ENCODE results near the gene COL7A1.

DNA sequence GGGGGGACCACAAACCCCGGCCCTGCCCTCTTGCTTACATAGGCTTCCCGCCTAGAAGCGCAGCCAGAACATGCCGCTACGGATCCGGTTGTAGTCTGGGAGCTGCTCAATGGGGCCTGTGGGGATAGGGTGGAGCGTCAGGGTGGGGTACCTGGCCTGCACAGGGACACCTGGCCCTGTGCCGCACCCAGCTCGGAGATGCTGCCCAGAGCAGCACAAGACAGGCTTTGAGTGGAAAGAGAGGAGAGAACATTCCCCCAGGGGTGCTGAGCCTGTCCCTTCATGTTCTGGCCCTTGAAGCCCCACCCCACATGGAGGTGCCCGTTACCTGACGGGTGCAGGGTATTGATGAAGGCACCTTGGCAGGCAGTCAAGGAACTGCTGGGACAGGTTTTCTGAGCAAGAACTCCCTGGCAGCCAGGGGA, 4.0 kb upstream of the COL7A1 start:
- TF ChIP-seq, protein P1, sequence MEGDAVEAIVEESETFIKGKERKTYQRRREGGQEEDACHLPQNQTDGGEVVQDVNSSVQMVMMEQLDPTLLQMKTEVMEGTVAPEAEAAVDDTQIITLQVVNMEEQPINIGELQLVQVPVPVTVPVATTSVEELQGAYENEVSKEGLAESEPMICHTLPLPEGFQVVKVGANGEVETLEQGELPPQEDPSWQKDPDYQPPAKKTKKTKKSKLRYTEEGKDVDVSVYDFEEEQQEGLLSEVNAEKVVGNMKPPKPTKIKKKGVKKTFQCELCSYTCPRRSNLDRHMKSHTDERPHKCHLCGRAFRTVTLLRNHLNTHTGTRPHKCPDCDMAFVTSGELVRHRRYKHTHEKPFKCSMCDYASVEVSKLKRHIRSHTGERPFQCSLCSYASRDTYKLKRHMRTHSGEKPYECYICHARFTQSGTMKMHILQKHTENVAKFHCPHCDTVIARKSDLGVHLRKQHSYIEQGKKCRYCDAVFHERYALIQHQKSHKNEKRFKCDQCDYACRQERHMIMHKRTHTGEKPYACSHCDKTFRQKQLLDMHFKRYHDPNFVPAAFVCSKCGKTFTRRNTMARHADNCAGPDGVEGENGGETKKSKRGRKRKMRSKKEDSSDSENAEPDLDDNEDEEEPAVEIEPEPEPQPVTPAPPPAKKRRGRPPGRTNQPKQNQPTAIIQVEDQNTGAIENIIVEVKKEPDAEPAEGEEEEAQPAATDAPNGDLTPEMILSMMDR (IDR thresholded peaks at IDR 0.05; ENCODE audit: poor library complexity, severe bottlenecking), result no peak
- TF ChIP-seq EP300 (conservative IDR thresholded peaks at IDR 0.05; ENCODE audit: poor library complexity, severe bottlenecking) (no peak), TAF1 (IDR thresholded peaks at IDR 0.05; ENCODE audit: low read depth) (no peak), MXI1 (conservative IDR thresholded peaks at IDR 0.05; ENCODE audit: poor library complexity, severe bottlenecking) (no peak), POLR2AphosphoS5 (IDR thresholded peaks at IDR 0.05) (no peak), EZH2 (IDR thresholded peaks at IDR 0.05; ENCODE audit: borderline replicate concordance, insufficient read depth, low read length, poor library complexity, severe bottlenecking) (no peak)
- TF ChIP-seq, protein P2, sequence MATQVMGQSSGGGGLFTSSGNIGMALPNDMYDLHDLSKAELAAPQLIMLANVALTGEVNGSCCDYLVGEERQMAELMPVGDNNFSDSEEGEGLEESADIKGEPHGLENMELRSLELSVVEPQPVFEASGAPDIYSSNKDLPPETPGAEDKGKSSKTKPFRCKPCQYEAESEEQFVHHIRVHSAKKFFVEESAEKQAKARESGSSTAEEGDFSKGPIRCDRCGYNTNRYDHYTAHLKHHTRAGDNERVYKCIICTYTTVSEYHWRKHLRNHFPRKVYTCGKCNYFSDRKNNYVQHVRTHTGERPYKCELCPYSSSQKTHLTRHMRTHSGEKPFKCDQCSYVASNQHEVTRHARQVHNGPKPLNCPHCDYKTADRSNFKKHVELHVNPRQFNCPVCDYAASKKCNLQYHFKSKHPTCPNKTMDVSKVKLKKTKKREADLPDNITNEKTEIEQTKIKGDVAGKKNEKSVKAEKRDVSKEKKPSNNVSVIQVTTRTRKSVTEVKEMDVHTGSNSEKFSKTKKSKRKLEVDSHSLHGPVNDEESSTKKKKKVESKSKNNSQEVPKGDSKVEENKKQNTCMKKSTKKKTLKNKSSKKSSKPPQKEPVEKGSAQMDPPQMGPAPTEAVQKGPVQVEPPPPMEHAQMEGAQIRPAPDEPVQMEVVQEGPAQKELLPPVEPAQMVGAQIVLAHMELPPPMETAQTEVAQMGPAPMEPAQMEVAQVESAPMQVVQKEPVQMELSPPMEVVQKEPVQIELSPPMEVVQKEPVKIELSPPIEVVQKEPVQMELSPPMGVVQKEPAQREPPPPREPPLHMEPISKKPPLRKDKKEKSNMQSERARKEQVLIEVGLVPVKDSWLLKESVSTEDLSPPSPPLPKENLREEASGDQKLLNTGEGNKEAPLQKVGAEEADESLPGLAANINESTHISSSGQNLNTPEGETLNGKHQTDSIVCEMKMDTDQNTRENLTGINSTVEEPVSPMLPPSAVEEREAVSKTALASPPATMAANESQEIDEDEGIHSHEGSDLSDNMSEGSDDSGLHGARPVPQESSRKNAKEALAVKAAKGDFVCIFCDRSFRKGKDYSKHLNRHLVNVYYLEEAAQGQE (IDR thresholded peaks at IDR 0.05; ENCODE audit: borderline replicate concordance), result no peak

All from neural cell (in vitro differentiated cells).